Stimulated activated CD4-positive, alpha-beta T cell treated with anti-CD3 and anti-CD28 coated beads, Interleukin-2, amount 100 ng/mL, for 24 hours (primary cell): Measurements from ENCODE around the gene CMSS1.

Experiments used
- DNase-seq, 2 donors: peaks; one replicate each; pipeline ENCODE4 v3.0.0-alpha.2; 2020

CMSS1 gene

DNA sequence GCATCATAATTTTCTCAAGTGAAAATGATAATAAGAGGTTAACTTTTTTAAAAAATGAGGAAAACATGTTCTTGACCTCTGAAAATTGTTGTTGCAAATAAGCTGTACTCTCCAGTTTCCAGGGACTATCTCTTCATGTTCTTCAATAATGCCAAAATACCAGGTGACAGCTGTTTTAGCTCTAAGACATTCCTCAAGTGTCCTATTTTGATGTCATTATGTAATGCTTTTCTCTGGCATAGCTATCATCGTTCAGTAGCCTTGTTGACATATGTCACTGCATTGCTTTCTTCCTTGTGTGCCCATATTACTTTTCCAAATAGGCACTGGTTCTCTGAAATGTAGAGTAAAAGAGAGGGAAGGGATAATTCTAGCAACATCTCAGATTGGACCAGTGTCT is 302.4 kb downstream of the CMSS1 start:
- DNase-seq: no peak

DNA sequence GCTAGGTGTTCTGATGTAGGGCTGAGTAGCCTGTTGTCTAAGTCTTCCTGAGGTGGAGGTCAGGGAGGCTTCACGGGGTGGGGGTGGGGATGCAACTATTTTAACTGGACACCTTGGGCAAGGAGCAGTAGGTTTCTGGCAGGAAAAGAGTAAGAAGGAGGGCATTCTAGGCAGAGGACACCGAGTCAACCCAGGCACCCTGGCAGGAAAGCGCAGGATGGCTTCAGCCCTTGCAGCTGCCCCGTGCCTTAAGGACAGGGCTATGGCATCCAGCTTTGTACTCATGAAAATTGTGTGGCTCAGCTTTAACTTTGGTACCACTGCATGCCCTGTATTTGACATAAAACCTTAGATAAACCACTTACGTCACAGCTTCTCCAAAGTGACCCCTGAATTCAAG is 303.0 kb downstream of the CMSS1 start:
- DNase-seq: no peak

DNA sequence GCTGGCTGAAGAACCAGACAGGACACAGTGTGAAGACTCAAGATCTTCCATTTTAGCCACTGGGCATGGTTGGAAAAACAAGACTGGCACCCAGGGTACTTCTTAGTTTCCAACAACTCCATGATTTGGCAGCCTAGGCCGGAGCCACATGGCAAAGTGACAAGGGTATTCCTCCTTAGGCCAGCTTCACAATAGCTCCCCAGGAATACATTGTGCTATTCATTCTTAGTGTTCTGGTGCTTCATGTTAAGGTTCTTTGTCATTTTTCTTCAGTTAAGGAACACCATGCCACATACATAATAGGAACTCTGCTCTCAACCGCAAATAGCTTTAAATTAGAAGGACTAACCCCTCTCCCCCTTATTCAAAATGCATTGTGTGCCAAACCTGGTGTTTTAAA is 304.7 kb downstream of the CMSS1 start:
- DNase-seq: no peak

DNA sequence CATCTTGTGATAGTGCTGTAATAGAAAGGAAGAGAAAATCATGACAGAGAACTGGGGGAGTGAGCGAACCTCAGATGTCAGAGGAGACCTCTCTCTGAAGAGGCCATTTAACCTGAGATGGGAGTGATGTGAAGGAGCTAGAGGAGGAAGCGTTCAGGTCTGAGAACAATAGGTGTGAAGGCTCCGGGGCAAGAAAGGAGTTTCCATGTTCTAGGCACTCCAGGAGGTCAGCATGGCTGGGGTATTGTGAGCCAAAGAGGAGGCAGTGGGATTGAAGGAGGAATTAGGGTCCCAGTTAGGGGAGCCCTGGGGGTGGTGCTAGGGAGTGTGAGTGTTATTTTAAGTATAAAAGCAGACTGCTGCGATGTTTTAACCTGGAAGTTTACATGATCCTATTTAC is 305.4 kb downstream of the CMSS1 start:
- DNase-seq: no peak

DNA sequence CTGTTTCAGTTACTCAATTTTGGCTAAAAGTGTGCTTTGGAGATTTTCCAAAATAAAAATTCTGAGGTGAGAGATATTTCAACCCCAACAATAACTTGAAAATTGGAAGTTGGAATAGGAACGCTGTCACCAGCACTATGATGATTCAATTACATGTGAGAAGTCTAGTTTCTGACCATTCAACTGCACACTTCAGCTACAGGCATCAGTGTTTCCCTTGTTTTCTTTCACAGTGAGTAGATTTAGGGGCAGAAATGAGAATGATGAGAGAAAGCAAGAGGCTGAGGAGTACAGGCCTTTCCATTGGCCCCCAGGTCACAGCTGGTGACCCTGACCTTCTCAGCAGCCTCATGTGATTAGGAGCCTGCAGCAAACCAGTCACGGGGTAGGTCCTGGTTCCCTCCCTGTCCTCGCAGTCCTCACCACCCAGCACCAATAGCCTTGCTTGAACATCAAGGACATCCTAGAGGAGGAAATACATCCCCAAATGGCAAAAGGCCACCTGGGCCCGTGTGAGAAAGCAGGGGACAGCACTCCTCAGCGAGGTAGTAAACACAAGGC is 306.6 kb downstream of the CMSS1 start:
- no peak for DNase-seq

DNA sequence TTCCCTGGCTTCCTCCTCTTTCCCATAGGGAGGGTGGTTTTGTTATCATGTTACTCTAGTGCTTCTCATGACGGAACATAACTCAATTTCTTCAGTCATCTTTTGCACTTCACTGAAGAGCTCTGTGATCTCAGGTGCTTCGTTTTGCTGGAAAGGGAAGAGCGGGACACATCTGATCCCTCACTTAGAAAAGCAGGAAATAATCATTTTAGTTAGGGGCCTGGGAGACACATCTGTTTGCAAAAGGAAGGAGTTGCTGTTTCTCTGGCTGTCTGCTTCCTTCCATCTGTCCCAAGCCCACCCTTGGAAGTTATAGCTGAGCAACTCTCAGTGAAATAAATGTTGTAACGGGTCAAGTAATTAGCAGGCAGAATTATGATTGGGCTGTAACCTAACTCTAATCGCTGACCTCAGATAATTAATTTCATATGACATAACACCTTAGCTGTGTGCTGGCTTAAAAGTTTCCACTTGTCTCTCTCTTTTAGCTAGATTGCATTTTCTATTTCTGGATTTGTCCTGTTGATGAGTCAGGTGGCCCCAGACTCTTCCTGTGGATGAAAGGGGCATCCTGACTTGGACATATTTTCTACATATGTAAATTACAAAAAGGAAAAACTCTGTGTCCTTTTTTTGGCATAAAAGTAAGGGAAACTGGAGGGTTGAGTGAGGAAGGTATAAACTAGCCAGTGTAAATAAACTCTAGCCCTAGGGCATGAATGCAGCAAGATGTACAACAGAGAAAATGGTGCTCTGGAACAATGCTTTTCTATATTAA is 307.7 kb downstream of the CMSS1 start:
- no peak for DNase-seq

DNA sequence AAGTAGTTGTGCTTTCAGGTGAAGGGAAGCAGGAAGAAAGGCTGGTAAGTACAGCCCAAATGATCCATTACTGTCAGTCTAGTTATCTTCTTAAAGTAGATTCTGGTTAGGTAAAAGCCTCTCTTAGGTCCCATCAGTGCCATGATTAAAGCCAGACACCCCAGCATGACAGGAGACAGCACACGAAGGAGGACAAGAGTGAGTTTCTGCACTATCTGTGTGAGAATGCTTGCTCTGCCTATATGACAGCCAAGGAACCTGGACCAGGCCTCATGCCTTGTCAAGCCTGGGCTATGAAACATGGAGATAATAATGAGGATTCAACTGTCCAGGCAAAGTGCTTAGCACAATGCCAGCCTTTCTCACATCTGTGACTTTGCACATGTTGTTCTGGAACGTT is 310.1 kb downstream of the CMSS1 start:
- DNase-seq: no peak

DNA sequence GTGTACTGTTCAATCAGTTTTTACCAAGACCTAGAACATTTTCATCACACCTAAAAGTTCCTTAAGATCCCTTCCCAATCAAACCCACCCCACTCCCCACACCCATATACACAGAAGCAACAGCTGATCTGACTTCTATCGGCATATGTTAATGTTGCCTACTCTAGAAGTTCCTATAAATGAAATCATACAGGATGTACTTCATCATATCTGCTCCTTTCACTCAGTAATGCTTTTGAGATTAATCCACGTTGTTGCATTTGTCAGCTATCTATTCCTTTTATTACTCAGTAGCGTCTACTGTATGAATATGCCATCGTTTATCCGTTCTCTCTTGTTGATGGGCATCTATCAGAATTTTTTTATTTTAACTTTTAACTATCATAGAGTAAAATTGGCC is 310.9 kb downstream of the CMSS1 start:
- DNase-seq: no peak

DNA sequence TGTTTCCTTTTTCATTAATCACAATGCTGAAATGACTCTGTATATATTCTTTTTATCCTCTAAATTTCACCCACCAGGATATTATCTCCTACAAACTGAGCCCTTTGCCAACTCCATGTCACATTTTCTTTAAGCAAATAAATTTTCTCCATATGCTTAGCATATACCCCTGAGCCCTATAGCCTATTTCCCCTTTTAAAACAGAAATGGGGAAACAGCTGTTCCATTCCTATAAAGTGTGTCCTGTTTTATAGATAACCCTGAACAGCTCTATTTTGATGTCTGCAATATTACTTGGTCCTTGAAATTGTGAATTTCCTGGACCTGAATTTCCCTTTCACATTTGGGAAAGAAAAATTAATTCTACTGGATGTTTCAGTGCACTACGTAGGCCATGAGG is 312.3 kb downstream of the CMSS1 start:
- DNase-seq: no peak

DNA sequence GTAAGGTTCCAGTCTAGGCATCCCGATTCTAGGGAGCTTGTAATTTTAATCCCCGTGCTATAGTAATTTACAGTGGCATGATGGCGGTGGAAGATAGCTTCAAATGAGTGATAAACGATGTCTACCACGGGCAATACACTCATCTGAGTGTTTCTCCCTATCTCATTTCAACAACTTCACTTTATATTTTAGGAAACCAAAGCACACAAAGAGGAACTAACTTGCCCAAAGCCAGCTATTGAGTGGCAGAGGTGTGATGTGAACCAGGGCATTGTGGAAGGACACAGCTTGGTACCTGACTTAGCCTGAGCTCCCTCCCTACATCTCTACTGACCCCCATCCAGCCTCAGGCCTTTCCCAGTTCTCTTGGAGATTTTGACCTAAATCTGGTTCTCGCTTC is 313.6 kb downstream of the CMSS1 start:
- no peak for DNase-seq

DNA sequence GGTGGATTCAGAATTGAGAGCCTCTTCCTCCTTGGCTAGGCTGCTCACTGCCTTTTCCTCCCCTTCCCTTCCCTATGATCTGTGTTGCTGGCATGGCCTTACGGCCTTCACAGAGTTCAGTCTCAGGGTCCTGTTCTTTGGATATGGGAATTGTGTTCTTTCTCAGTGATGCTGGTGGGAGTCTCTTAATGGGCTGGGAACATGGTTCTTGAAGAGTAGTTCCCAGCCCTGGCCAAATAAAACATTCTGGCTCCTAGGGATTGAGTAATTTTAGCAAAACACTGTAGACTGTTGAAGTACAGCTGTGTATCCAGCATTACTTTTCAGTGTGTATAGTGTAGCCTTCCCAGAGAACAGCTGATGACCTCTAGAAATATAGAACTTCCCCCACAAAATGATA is 319.3 kb downstream of the CMSS1 start:
- no peak for DNase-seq

DNA sequence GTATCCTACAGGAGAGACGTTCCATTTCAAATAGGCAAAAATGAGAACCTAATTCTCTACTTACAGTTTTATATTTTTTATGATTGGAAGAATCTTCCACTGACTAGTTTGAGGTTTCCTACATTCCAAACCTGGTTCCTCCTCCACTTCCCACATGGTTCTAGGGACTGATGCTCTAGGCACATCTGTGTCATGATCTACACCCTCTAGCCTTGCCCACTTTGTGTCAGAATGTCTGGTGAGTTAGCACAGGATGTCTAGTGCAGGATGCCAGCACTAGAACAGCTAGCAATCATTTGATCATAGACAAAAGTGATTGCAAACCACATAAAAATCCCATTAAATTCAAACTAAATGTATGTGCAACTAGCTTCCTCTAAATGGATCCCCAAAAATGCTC is 323.3 kb downstream of the CMSS1 start:
- DNase-seq: no peak

DNA sequence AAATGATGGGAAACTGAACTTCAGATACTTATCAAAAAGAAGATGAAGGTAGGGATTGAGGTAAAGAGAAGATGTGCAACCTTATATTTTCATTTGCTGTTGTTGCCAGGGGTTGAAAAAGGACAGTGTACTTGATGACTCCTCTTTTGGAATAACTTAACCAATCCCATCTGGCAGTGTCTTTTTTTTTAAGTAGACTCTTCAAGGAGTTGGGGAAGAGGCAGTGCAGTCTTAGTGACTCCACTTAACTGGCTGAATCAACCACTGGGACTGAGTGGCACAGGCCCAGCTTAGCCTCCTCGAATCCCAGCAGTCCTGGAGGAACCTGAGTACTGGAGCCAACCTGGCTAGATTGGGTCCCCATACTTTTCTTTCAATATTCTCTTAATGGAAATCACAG is 323.9 kb downstream of the CMSS1 start:
- no peak for DNase-seq

DNA sequence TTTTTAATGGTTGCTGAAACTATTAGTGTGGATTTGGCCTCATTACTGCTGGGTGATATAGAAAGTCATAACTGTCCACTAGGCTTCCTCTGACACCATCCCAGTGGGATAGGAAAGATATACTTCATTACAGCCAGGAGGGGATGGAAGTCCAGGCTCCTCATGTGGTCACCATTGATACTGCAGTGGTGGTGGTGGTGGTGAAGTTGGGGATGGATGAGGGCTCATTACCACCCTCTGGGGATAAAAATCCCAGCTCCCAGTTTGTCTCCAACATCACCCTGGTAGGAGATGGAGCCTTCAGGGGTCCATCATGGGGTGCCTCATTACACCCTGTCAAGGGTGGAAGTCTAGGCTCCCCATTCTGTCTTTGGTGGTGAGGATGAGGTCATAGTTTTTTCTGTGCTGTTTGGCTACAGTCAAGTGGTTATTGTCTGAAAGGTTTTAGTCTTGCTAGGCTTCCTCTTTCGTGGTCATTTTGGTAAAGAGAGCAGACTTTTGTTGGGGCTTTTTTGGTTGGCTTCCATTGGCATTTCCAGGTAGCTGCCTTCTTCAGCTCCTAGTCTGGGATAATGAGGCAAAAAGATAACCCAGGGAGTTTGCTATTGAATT is 326.7 kb downstream of the CMSS1 start:
- DNase-seq: no peak

DNA sequence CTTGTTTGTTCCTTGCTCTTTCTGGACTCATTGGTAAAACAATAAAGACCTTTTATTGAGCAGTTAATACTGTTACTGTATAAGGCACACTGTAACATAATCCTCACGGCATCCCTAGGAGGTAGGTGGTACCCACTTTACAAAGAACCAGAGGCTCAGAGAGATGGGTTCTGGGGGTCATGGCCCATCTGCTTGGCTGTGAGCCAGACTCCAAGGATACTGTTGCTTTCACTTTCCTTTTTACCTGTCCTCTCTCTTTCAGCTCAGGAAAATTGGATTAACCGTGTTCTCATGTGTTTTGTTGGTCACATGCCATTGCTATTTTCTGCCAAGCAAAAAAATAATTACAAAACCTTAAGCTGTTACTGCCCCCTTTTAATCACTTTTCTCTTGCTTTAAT is 331.5 kb downstream of the CMSS1 start:
- no peak for DNase-seq

DNA sequence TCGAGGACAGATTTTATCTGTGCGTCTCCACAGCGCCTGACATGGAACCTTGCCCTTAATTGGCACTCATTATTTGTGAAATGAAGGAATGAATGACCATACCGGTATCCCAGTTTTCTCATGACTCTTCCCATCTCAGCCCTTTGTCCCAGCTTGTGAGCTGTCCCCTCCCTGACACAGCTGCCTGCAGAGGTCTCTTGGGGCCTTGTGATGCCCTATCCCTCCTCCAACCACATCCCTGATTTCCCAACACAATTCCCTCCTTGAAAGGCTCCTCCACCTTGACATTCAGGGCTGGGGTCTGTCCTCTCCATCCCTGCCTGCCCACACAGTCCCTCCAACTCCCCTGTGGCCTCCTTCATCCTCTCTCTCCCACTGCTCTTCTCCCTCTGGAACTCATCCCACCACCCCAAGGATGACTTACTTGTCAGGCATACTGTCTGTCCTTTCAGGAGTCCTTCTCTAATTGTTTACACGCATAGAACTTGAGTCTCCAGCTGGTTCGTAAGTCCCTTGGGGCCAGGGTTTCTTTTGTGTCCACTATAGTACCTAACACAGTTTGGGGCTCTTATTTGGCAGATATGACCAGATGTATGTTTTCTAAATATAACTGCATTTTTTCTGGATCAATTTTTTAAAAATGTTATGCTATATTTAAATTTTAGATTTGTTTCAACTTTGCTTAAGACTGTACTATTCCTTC is 332.2 kb downstream of the CMSS1 start:
- DNase-seq: no peak

DNA sequence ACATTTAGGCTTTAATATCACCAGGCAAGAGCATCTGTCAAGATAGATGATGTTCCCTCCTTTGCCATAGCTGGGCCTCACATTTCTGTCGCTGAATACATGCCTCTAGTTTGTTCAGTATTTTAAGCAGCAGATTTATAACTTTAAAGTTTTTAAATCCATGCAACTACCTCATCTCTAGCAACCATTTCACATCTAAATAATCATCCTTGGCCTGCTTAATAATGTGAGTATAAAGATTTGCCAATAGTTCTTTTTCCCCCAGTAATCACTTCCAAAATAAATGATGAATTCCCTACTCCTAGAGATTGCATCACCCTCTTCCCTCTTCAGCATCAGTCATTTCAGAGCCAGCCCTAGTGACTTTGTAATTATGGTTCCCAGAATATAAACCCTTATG is 332.8 kb downstream of the CMSS1 start:
- DNase-seq: no peak

DNA sequence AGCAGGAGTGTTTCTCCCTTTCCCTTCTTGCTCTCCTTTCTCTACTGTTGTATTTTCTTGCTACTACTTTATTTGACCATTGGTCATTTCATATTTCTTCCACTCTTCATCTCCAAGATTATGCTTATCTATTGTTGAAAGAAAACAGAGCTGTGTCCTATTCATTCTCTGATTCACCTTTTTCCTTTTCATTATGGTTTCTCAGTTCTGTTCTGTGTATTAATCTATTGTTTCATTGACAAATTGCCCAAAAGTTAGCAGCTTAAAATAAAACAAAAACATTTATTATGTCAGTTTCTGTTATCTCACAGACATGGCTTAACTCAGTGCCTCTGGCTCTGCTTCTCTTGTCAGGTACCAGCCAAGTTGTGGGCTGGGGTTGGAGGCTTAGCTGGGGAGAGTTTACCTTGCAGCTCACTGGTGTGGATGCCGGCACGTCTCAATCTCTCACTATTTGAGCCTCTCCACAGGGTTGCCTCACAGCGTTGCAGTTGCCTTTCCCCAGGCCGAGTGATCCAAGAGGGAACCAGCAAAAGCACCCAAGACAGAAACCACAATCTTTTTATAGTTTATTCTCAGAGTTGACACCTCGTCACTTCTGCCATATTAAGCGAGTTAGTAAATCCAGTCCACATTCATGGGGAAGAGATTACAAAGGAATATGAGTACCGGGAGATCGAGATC is 333.5 kb downstream of the CMSS1 start:
- no peak for DNase-seq

DNA sequence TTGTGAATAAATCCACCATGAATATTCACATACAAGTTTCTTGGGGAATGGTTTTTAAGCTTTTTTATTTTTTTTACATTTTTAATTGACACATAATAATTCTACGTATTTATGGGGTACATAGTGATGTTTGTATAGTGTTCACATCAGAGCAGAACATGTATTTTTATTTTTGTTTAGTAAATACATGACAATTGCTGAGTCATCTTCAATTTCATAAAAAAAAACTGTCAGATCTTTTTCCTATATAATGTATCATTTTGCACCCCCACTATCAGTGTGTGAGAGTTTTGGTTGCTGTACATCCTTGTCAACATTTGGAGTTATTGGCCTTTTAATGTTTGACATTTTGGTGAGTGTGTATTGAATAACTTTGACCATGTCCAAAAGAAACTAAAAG is 336.5 kb downstream of the CMSS1 start:
- no peak for DNase-seq

DNA sequence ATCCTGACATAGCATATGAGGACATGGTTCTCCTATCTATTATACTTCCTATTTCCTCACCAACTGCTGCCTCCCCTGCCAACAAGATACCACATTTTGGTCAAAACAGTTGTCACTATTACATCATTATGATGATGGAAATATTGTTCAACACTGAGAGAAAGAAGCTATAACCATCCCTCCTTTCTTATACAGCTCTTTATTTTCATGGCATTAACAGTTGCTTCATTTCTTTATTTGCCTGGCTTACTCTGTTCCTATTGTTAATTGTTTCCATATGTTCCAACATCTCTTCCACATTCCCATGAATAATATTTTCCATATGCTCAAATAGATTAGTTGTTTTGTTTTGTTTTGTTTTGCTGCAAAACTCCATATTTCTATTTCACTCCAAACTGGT is 337.5 kb downstream of the CMSS1 start:
- no peak for DNase-seq

DNA sequence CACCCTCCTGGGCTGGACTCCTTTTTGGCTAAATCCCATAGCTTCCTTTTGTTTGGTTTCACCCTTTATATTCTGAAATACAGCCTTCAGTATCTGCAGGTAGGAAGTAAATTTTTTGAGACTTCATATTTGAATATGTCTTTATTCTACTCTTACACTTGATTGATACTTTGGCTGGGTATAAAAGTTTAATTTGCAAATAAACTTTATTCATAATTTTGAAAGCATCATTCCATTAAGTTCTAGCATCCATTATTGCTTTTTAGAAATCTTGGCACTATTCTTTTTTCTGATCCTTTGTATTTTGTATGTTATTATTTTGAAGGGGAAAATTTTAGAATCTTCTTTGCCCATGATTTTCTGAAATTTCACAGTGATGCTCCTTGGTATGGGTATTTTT is 337.9 kb downstream of the CMSS1 start:
- no peak for DNase-seq

DNA sequence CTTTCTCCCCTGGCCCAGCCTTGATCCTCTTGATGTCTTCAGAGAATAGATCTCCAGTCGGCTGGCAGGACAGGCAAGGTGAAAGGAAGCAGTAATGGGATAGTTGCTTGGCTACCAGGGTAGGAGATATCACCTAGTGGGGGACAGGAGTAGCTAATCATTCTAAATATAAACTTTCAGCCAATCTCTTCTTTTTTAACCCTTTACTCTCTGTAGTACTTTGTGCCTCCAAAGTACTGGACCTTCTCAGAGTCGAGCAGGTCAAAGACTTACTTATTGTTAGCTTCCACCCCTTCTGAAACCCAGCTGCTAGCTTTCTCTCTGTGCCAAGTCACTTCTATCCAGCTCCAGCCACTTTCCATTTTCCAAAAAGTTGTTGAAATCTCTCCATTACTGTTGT is 340.0 kb downstream of the CMSS1 start:
- DNase-seq: no peak

DNA sequence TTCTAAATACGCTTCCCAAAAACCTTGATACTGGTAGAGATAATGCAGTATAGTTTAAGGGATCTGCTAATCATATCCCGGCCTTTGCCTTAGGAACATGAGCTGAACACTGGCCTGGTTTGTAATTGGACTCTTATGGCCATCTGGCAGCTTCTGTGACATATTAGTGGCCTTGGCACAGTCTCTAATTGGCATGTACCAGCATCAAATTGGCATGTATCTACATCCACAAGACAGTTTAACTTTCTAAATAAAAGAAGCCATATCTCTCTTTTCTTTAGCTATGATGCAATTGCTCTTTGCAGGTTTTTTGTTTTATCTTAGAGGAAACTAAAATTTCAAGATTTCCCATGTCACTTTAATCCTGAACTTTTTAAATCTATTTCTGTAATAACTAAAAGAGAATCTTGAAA is 341.3 kb downstream of the CMSS1 start:
- DNase-seq: no peak
